OCI-LY3 (cell line): ENCODE results near the gene DENR.
"Not testable (repeated sequence)": the region's sequence is repeated elsewhere in the genome, so short reads cannot be mapped to it uniquely, and the experiment has no call there.

Source experiments
- H2AFZ ChIP-seq: fragments of 200-600, 300-600 bp; shearing (Covaris generic); 2 replicates; pipeline ENCODE4 v1.6.0; 2014; ENCODE audit warnings: antibody characterized with exemption, low read depth, low read length
- H3K27ac ChIP-seq: fragments of 200-600, 300-600 bp; sonication (generic); 2 replicates; pipeline ENCODE4 v1.5.1; 2014; ENCODE audit warnings: mild to moderate bottlenecking, low read length, moderate library complexity, mixed read lengths
- H3K27me3 ChIP-seq: fragments of 200-600, 300-600 bp; sonication (generic); 2 replicates; pipeline ENCODE4 v1.6.1; 2014; ENCODE audit warnings: low read depth, low read length, mixed read lengths
- H3K36me3 ChIP-seq: fragments of 200-600, 300-600 bp; sonication (generic); replicated peaks from 2 replicates; pipeline ENCODE3; 2014; ENCODE audit warnings: low read depth, low read length, mixed read lengths
- H3K4me1 ChIP-seq: fragments of 300-600, 200-600 bp; sonication (generic); 2 replicates; pipeline ENCODE4 v1.6.1; 2014; ENCODE audit warnings: low read length, mixed read lengths
- H3K4me2 ChIP-seq: fragments of 200-600, 300-600 bp; sonication (generic); 2 replicates; pipeline ENCODE4 v1.6.1; 2014; ENCODE audit warnings: low read length, mixed read lengths
- H3K4me3 ChIP-seq: fragments of 300-600, 200-600 bp; sonication (generic); 2 replicates; pipeline ENCODE4 v1.5.1; 2014; ENCODE audit warnings: antibody characterized with exemption, mild to moderate bottlenecking, low read length, moderate library complexity
- H3K79me2 ChIP-seq: fragments of 300-600, 200-600 bp; shearing (Covaris generic); 2 replicates; pipeline ENCODE4 v1.6.1; 2014; ENCODE audit warnings: mild to moderate bottlenecking, low read length, mixed read lengths
- H3K9ac ChIP-seq: fragments of 300-600, 200-600 bp; shearing (Covaris generic); 2 replicates; pipeline ENCODE4 v1.6.0; 2014; ENCODE audit warnings: mild to moderate bottlenecking, low read length, moderate library complexity
- H3K9me3 ChIP-seq: fragments of 200-600, 300-600 bp; shearing (Covaris generic); 2 replicates; pipeline ENCODE4 v1.6.1; 2014; ENCODE audit warnings: low read length, mixed read lengths; ENCODE audit not compliant: insufficient read depth
- H4K20me1 ChIP-seq: fragments of 200-600, 300-600 bp; sonication (generic); 2 replicates; pipeline ENCODE4 v1.6.1; 2016; ENCODE audit warnings: low read length, mixed read lengths; ENCODE audit not compliant: insufficient read depth
- CTCF ChIP-seq: fragments of 200-600, 300-600 bp; sonication (generic); IDR thresholded peaks from 2 replicates; pipeline ENCODE4 v1.5.1; 2014; ENCODE audit warnings: antibody characterized with exemption, low read length, low read depth
- EZH2phosphoT487 ChIP-seq: fragments of 200-600 bp; shearing (Covaris generic); IDR thresholded peaks from 2 replicates; pipeline ENCODE4 v1.6.1; 2018; ENCODE audit warnings: antibody characterized with exemption, mixed run types, low read depth

The DENR gene

GRCh38 chr12:122716658-122717057, 36.0 kb upstream of the DENR start, which contains the start of gene HCAR3:
Gene HCAR3 (minus strand): TSS chr12:122716811. CDS start chr12:122716737, 74 bp downstream.
- H3K4me1 ChIP-seq, result peaks cover 20% of the 10 kb centered on the region
- H3K9ac ChIP-seq, H3K4me2 ChIP-seq, H3K9me3 ChIP-seq, H3K27ac ChIP-seq, H2AFZ ChIP-seq, H3K79me2 ChIP-seq, H3K36me3 ChIP-seq, H4K20me1 ChIP-seq, H3K4me3 ChIP-seq: not testable (repeated sequence)
- H3K27me3 ChIP-seq, result peaks cover 13% of the 10 kb centered on the region

GRCh38 chr12:122721057-122721545, 31.5 kb upstream of the DENR start:
- Histone ChIP-seq H2AFZ (peak overlapping the region; percentile 16; the same call in 1 of the 2 replicates), H3K9me3 (no peaks in the 10 kb centered on the region), H3K4me3 (peak overlapping the region; percentile 70), H3K36me3 (no peaks in the 10 kb centered on the region), H3K27ac (0 out of 2 replicates have a peak overlapping the region, but pooled peaks have one; percentile 20), H4K20me1 (no peaks in the 10 kb centered on the region), H3K9ac (peak overlapping the region; percentile 5; the same call in 1 of the 2 replicates), H3K79me2 (no peaks in the 10 kb centered on the region), H3K4me2 (peak overlapping the region; percentile 88), H3K4me1 (peaks cover 41% of the 10 kb centered on the region), H3K27me3 (peaks cover 27% of the 10 kb centered on the region)
- TF ChIP-seq EZH2phosphoT487 (no peak), CTCF (no peak)

- Histone ChIP-seq H3K9ac (no peak overlapping the region), H2AFZ (no peak overlapping the region), H3K36me3 (no peaks in the 10 kb centered on the region), H3K4me1 (peaks cover 45% of the 10 kb centered on the region), H3K4me2 (no peak overlapping the region), H3K4me3 (no peak overlapping the region), H3K9me3 (no peaks in the 10 kb centered on the region), H4K20me1 (no peaks in the 10 kb centered on the region), H3K79me2 (no peaks in the 10 kb centered on the region), H3K27me3 (peaks cover 22% of the 10 kb centered on the region), H3K27ac (no peak overlapping the region)
- TF ChIP-seq CTCF (no peak), EZH2phosphoT487 (no peak)
These were observed 30.2 kb upstream of the DENR start for GRCh38 chr12:122722387-122722786.

GRCh38 chr12:122724641-122725243, 27.9 kb upstream of the DENR start:
- no peak overlapping the region for H3K9ac ChIP-seq
- H2AFZ ChIP-seq, result no peak overlapping the region
- no peaks in the 10 kb centered on the region for H3K36me3 ChIP-seq
- H3K9me3 ChIP-seq, result no peaks in the 10 kb centered on the region
- no peak overlapping the region for H3K27ac ChIP-seq
- peaks cover 29% of the 10 kb centered on the region for H3K27me3 ChIP-seq
- H3K4me2 ChIP-seq, result no peak overlapping the region
- no peaks in the 10 kb centered on the region for H4K20me1 ChIP-seq
- peaks cover 45% of the 10 kb centered on the region for H3K4me1 ChIP-seq
- no peaks in the 10 kb centered on the region for H3K79me2 ChIP-seq
- TF ChIP-seq EZH2phosphoT487 (no peak), CTCF (no peak)
- no peak overlapping the region for H3K4me3 ChIP-seq
